ENCODE measurements around the gene PTCH2. TPM values are rescaled to one million over a fixed set of nuclear protein-coding genes. Genes with fewer than 3 reads are reported as not detected.

The PTCH2 gene
- 1.6 TPM for total RNA-seq

- Histone ChIP-seq H3K36me3 (ENCODE audit: control insufficient read depth in 3 of 3, insufficient read depth in 3 of 3, low read length in 3 of 3) (no peaks in the 10 kb centered on the region), H3K4me3 (ENCODE audit: low read length in 3 of 3) (peak within 1 kb of the TSS; percentile 34 to 66 (median 59)), H3K9ac (ENCODE audit: low read depth in 1 of 3, low read length in 3 of 3) (peak within 1 kb of the TSS; percentile 65 to 78 (median 68)), H3K4me1 (ENCODE audit: control insufficient read depth in 3 of 3, insufficient read depth in 3 of 3, low read length in 3 of 3) (peaks cover 3 to 5% (median 4%) of the 10 kb centered on the region in 3 donors), H3K9me3 (ENCODE audit: control insufficient read depth in 3 of 3, low read length in 3 of 3) (no peaks in the 10 kb centered on the region), H3K27ac (ENCODE audit: low read depth, low read length) (no peak within 1 kb of the TSS), H3K27me3 (ENCODE audit: control insufficient read depth in 3 of 3, insufficient read depth in 3 of 3, low read length in 3 of 3) (no peaks in the 10 kb centered on the region)
These were observed at the start of gene PTCH2 for GRCh38 chr1:44842862-44843655. PTCH2 (minus strand) TSS chr1:44843253; CDS start chr1:44842932, 321 bp downstream.

- peaks cover 0 to 5% (median 0%) of the 10 kb centered on the region in 3 donors for H3K9me3 ChIP-seq (ENCODE audit: control insufficient read depth in 3 of 3, low read length in 3 of 3)
- H3K27ac ChIP-seq (ENCODE audit: low read depth, low read length) = no peak overlapping the region
- H3K9ac ChIP-seq (ENCODE audit: low read depth in 1 of 3, low read length in 3 of 3) = no peak overlapping the region
- peaks cover 0 to 16% (median 13%) of the 10 kb centered on the region in 3 donors for H3K36me3 ChIP-seq (ENCODE audit: control insufficient read depth in 3 of 3, insufficient read depth in 3 of 3, low read length in 3 of 3)
- no peak overlapping the region for H3K4me3 ChIP-seq (ENCODE audit: low read length in 3 of 3)
- H3K27me3 ChIP-seq (ENCODE audit: control insufficient read depth in 3 of 3, insufficient read depth in 3 of 3, low read length in 3 of 3) = no peaks in the 10 kb centered on the region
- no peaks in the 10 kb centered on the region for H3K4me1 ChIP-seq (ENCODE audit: control insufficient read depth in 3 of 3, insufficient read depth in 3 of 3, low read length in 3 of 3)
These were observed 47.0 kb upstream of the PTCH2 start for GRCh38 chr1:44890007-44890406.

- H3K4me1 ChIP-seq (ENCODE audit: control insufficient read depth in 3 of 3, insufficient read depth in 3 of 3, low read length in 3 of 3) = peaks cover 0 to 7% (median 6%) of the 10 kb centered on the region in 3 donors
- no peak overlapping the region for H3K27ac ChIP-seq (ENCODE audit: low read depth, low read length)
- peaks cover 0 to 5% (median 0%) of the 10 kb centered on the region in 3 donors for H3K9me3 ChIP-seq (ENCODE audit: control insufficient read depth in 3 of 3, low read length in 3 of 3)
- H3K36me3 ChIP-seq (ENCODE audit: control insufficient read depth in 3 of 3, insufficient read depth in 3 of 3, low read length in 3 of 3) = peaks cover 8 to 17% (median 14%) of the 10 kb centered on the region in 3 donors
- H3K4me3 ChIP-seq (ENCODE audit: low read length in 3 of 3) = no peak overlapping the region
- no peaks in the 10 kb centered on the region for H3K27me3 ChIP-seq (ENCODE audit: control insufficient read depth in 3 of 3, insufficient read depth in 3 of 3, low read length in 3 of 3)
- H3K9ac ChIP-seq (ENCODE audit: low read depth in 1 of 3, low read length in 3 of 3) = no peak overlapping the region
These were observed 42.4 kb upstream of the PTCH2 start for GRCh38 chr1:44885406-44885805.

GRCh38 chr1:44884746-44885145 is 41.7 kb upstream of the PTCH2 start:
- Histone ChIP-seq H3K36me3 (ENCODE audit: control insufficient read depth in 3 of 3, insufficient read depth in 3 of 3, low read length in 3 of 3) (peaks cover 11 to 20% (median 18%) of the 10 kb centered on the region in 3 donors), H3K27ac (ENCODE audit: low read depth, low read length) (no peak overlapping the region), H3K27me3 (ENCODE audit: control insufficient read depth in 3 of 3, insufficient read depth in 3 of 3, low read length in 3 of 3) (no peaks in the 10 kb centered on the region), H3K4me3 (ENCODE audit: low read length in 3 of 3) (no peak overlapping the region), H3K4me1 (ENCODE audit: control insufficient read depth in 3 of 3, insufficient read depth in 3 of 3, low read length in 3 of 3) (peaks cover 0 to 7% (median 6%) of the 10 kb centered on the region in 3 donors), H3K9ac (ENCODE audit: low read depth in 1 of 3, low read length in 3 of 3) (no peak overlapping the region), H3K9me3 (ENCODE audit: control insufficient read depth in 3 of 3, low read length in 3 of 3) (peaks cover 0 to 2% (median 0%) of the 10 kb centered on the region in 3 donors)

GRCh38 chr1:44881011-44881632 is 38.1 kb upstream of the PTCH2 start:
- peaks cover 0 to 7% (median 6%) of the 10 kb centered on the region in 3 donors for H3K4me1 ChIP-seq (ENCODE audit: control insufficient read depth in 3 of 3, insufficient read depth in 3 of 3, low read length in 3 of 3)
- H3K36me3 ChIP-seq (ENCODE audit: control insufficient read depth in 3 of 3, insufficient read depth in 3 of 3, low read length in 3 of 3) = peaks cover 24 to 32% (median 27%) of the 10 kb centered on the region in 3 donors
- no peaks in the 10 kb centered on the region for H3K27me3 ChIP-seq (ENCODE audit: control insufficient read depth in 3 of 3, insufficient read depth in 3 of 3, low read length in 3 of 3)
- H3K27ac ChIP-seq (ENCODE audit: low read depth, low read length) = peak overlapping the region; percentile 74
- no peak overlapping the region for H3K9ac ChIP-seq (ENCODE audit: low read depth in 1 of 3, low read length in 3 of 3)
- no peaks in the 10 kb centered on the region for H3K9me3 ChIP-seq (ENCODE audit: control insufficient read depth in 3 of 3, low read length in 3 of 3)
- no peak overlapping the region for H3K4me3 ChIP-seq (ENCODE audit: low read length in 3 of 3)

GRCh38 chr1:44874155-44874554 is 31.1 kb upstream of the PTCH2 start:
- Histone ChIP-seq H3K4me3 (ENCODE audit: low read length in 3 of 3) (no peak overlapping the region), H3K4me1 (ENCODE audit: control insufficient read depth in 3 of 3, insufficient read depth in 3 of 3, low read length in 3 of 3) (no peaks in the 10 kb centered on the region), H3K27me3 (ENCODE audit: control insufficient read depth in 3 of 3, insufficient read depth in 3 of 3, low read length in 3 of 3) (no peaks in the 10 kb centered on the region), H3K36me3 (ENCODE audit: control insufficient read depth in 3 of 3, insufficient read depth in 3 of 3, low read length in 3 of 3) (peaks cover 20 to 43% (median 28%) of the 10 kb centered on the region in 3 donors), H3K9ac (ENCODE audit: low read depth in 1 of 3, low read length in 3 of 3) (no peak overlapping the region), H3K27ac (ENCODE audit: low read depth, low read length) (no peak overlapping the region), H3K9me3 (ENCODE audit: control insufficient read depth in 3 of 3, low read length in 3 of 3) (no peaks in the 10 kb centered on the region)

GRCh38 chr1:44870096-44870495 is 27.0 kb upstream of the PTCH2 start:
- Histone ChIP-seq H3K4me3 (ENCODE audit: low read length in 3 of 3) (no peak overlapping the region), H3K9me3 (ENCODE audit: control insufficient read depth in 3 of 3, low read length in 3 of 3) (no peaks in the 10 kb centered on the region), H3K27ac (ENCODE audit: low read depth, low read length) (no peak overlapping the region), H3K27me3 (ENCODE audit: control insufficient read depth in 3 of 3, insufficient read depth in 3 of 3, low read length in 3 of 3) (no peaks in the 10 kb centered on the region), H3K9ac (ENCODE audit: low read depth in 1 of 3, low read length in 3 of 3) (no peak overlapping the region), H3K4me1 (ENCODE audit: control insufficient read depth in 3 of 3, insufficient read depth in 3 of 3, low read length in 3 of 3) (no peaks in the 10 kb centered on the region), H3K36me3 (ENCODE audit: control insufficient read depth in 3 of 3, insufficient read depth in 3 of 3, low read length in 3 of 3) (peaks cover 12 to 39% (median 24%) of the 10 kb centered on the region in 3 donors)

- Histone ChIP-seq H3K27me3 (ENCODE audit: control insufficient read depth in 3 of 3, insufficient read depth in 3 of 3, low read length in 3 of 3) (no peaks in the 10 kb centered on the region), H3K4me1 (ENCODE audit: control insufficient read depth in 3 of 3, insufficient read depth in 3 of 3, low read length in 3 of 3) (no peaks in the 10 kb centered on the region), H3K4me3 (ENCODE audit: low read length in 3 of 3) (no peak overlapping the region), H3K36me3 (ENCODE audit: control insufficient read depth in 3 of 3, insufficient read depth in 3 of 3, low read length in 3 of 3) (peaks cover 14 to 29% (median 20%) of the 10 kb centered on the region in 3 donors), H3K9ac (ENCODE audit: low read depth in 1 of 3, low read length in 3 of 3) (no peak overlapping the region), H3K27ac (ENCODE audit: low read depth, low read length) (no peak overlapping the region), H3K9me3 (ENCODE audit: control insufficient read depth in 3 of 3, low read length in 3 of 3) (no peaks in the 10 kb centered on the region)
These were observed 24.7 kb upstream of the PTCH2 start for GRCh38 chr1:44867801-44868200.

- peaks cover 2 to 17% (median 8%) of the 10 kb centered on the region in 3 donors for H3K36me3 ChIP-seq (ENCODE audit: control insufficient read depth in 3 of 3, insufficient read depth in 3 of 3, low read length in 3 of 3)
These were observed 19.9 kb upstream of the PTCH2 start for GRCh38 chr1:44862829-44863401.

More at GRCh38 chr1:44862829-44863401, 19.9 kb upstream of the PTCH2 start:
- H3K9ac ChIP-seq (ENCODE audit: low read depth in 1 of 3, low read length in 3 of 3) = no peak overlapping the region
- H3K27me3 ChIP-seq (ENCODE audit: control insufficient read depth in 3 of 3, insufficient read depth in 3 of 3, low read length in 3 of 3) = no peaks in the 10 kb centered on the region
- no peak overlapping the region for H3K27ac ChIP-seq (ENCODE audit: low read depth, low read length)
- no peak overlapping the region for H3K4me3 ChIP-seq (ENCODE audit: low read length in 3 of 3)
- no peaks in the 10 kb centered on the region for H3K9me3 ChIP-seq (ENCODE audit: control insufficient read depth in 3 of 3, low read length in 3 of 3)
- H3K4me1 ChIP-seq (ENCODE audit: control insufficient read depth in 3 of 3, insufficient read depth in 3 of 3, low read length in 3 of 3) = peaks cover 0 to 9% (median 3%) of the 10 kb centered on the region in 3 donors
